HL-60 (cell line): ENCODE results near the gene ZNF211.

ENCODE experiments used
- DNase-seq, 2 experiments: peaks; one replicate each; pipeline ENCODE4 v3.0.0-alpha.2; 2010 to 2020; ENCODE audit warnings: low read depth in 1 of 2, low spot score in 1 of 2
- H3K27ac ChIP-seq: fragments of 250-450 bp; sonication (Bioruptor Pico); replicated peaks from 2 replicates; pipeline ENCODE4 v1.5.1; 2020; ENCODE audit warnings: mild to moderate bottlenecking, moderate library complexity
- H3K27me3 ChIP-seq: fragments of 250-450 bp; sonication (Bioruptor Pico); 2 replicates; pipeline ENCODE4 v1.5.1; 2021; ENCODE audit warnings: mild to moderate bottlenecking, moderate library complexity; ENCODE audit not compliant: insufficient read depth, poor library complexity, severe bottlenecking
- H3K4me3 ChIP-seq: replicated peaks from 2 replicates; pipeline ENCODE4 v1.5.1; 2011; ENCODE audit warnings: mild to moderate bottlenecking, control low read depth, low read length; ENCODE audit not compliant: insufficient read depth
- GABPA ChIP-seq: IDR thresholded peaks from 2 replicates; pipeline ENCODE4 v1.6.1; 2012; ENCODE audit warnings: low read depth
- POLR2AphosphoS5 ChIP-seq: IDR thresholded peaks from 2 replicates; pipeline ENCODE4 v1.6.1; 2012; ENCODE audit warnings: low read depth
- SPI1 ChIP-seq: IDR thresholded peaks from 2 replicates; pipeline ENCODE4 v1.6.1; 2012; ENCODE audit warnings: low read depth, mild to moderate bottlenecking, borderline replicate concordance
- long read RNA-seq: library from polyadenylated mRNA; unstranded; transcript quantifications from one replicate; pipeline ENCODE4 v2.0.0, GENCODE V29; 2020
- TF ChIP-seq, protein P1 (sequence below): IDR thresholded peaks from one replicate; pipeline ENCODE4 v1.5.1; 2011; ENCODE audit warnings: low read length, control low read depth, inconsistent platforms; ENCODE audit not compliant: insufficient read depth
- TF ChIP-seq, protein P2 (sequence below): IDR thresholded peaks from 2 replicates; pipeline ENCODE4 v1.6.1; 2012; ENCODE audit warnings: low read depth; ENCODE audit not compliant: insufficient replicate concordance

The ZNF211 gene
- long read RNA-seq, transcript ZNF211-204 (3 exons, 2,472 nt), result major isoform, 16 of 41 reads
- long read RNA-seq, transcript ZNF211-201 (4 exons, 2,440 nt), result minor isoform, 6 of 41 reads
- long read RNA-seq, partial matches to known transcripts, result 3 of 41 reads
- long read RNA-seq, other reads (novel, unspliced or antisense), result 10 of 41 reads

DNA sequence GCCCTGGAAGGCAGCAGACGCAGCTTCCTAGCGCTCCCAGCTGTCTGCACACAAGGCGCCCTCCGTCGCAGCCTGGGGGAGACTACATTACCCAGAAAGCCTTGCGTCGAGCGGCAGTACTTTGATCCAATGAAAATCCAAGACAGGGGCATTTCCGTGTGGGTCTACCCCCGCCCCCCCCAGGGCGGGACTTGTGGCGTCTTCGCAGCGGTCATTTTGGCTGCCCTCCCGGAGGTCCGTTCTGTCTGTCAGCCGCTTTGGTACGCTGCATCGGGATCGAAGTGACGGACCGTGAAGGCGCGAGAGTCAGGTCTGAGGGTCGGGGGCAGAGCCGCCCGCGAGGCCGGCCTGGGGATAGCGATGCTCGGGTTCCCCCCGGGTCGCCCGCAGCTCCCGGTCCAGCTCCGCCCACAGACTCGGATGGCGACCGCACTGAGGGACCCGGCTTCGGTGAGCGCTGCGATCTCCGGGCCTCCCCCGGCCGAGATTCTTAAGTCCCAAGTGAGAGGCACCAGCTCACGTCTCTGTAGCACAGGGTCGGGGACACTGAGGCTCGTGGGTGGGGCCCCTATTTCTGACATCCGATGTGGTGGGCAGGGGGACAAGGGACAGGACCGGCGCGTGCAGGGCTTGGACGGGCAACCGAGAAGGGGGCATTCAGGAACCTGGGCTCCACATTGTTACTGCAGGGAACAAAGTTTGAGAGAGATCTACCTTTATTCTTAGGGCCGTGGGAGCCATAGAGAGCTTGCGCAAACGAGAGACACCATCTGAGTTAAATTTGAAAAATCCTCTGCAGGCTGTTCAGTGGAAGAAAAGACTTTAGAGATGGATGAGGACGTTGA is at the start of gene ZNF211:
TSS of gene ZNF211 (plus strand) at position 182 of the 845 bp plus-strand sequence. CDS start at position 361, 179 bp downstream.
- peak; percentile 81 to 93 for DNase-seq
- TF ChIP-seq, protein P1, sequence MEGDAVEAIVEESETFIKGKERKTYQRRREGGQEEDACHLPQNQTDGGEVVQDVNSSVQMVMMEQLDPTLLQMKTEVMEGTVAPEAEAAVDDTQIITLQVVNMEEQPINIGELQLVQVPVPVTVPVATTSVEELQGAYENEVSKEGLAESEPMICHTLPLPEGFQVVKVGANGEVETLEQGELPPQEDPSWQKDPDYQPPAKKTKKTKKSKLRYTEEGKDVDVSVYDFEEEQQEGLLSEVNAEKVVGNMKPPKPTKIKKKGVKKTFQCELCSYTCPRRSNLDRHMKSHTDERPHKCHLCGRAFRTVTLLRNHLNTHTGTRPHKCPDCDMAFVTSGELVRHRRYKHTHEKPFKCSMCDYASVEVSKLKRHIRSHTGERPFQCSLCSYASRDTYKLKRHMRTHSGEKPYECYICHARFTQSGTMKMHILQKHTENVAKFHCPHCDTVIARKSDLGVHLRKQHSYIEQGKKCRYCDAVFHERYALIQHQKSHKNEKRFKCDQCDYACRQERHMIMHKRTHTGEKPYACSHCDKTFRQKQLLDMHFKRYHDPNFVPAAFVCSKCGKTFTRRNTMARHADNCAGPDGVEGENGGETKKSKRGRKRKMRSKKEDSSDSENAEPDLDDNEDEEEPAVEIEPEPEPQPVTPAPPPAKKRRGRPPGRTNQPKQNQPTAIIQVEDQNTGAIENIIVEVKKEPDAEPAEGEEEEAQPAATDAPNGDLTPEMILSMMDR, result no peak
- TF ChIP-seq, protein P2, sequence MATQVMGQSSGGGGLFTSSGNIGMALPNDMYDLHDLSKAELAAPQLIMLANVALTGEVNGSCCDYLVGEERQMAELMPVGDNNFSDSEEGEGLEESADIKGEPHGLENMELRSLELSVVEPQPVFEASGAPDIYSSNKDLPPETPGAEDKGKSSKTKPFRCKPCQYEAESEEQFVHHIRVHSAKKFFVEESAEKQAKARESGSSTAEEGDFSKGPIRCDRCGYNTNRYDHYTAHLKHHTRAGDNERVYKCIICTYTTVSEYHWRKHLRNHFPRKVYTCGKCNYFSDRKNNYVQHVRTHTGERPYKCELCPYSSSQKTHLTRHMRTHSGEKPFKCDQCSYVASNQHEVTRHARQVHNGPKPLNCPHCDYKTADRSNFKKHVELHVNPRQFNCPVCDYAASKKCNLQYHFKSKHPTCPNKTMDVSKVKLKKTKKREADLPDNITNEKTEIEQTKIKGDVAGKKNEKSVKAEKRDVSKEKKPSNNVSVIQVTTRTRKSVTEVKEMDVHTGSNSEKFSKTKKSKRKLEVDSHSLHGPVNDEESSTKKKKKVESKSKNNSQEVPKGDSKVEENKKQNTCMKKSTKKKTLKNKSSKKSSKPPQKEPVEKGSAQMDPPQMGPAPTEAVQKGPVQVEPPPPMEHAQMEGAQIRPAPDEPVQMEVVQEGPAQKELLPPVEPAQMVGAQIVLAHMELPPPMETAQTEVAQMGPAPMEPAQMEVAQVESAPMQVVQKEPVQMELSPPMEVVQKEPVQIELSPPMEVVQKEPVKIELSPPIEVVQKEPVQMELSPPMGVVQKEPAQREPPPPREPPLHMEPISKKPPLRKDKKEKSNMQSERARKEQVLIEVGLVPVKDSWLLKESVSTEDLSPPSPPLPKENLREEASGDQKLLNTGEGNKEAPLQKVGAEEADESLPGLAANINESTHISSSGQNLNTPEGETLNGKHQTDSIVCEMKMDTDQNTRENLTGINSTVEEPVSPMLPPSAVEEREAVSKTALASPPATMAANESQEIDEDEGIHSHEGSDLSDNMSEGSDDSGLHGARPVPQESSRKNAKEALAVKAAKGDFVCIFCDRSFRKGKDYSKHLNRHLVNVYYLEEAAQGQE, result no peak
- TF ChIP-seq POLR2AphosphoS5 (no peak), SPI1 (no peak), GABPA (peak; percentile 83)
- H3K4me3 ChIP-seq, result peak within 1 kb of the TSS; percentile 87
- H3K27me3 ChIP-seq, result no peaks in the 10 kb centered on the region
- peak within 1 kb of the TSS; percentile 58 for H3K27ac ChIP-seq

DNA sequence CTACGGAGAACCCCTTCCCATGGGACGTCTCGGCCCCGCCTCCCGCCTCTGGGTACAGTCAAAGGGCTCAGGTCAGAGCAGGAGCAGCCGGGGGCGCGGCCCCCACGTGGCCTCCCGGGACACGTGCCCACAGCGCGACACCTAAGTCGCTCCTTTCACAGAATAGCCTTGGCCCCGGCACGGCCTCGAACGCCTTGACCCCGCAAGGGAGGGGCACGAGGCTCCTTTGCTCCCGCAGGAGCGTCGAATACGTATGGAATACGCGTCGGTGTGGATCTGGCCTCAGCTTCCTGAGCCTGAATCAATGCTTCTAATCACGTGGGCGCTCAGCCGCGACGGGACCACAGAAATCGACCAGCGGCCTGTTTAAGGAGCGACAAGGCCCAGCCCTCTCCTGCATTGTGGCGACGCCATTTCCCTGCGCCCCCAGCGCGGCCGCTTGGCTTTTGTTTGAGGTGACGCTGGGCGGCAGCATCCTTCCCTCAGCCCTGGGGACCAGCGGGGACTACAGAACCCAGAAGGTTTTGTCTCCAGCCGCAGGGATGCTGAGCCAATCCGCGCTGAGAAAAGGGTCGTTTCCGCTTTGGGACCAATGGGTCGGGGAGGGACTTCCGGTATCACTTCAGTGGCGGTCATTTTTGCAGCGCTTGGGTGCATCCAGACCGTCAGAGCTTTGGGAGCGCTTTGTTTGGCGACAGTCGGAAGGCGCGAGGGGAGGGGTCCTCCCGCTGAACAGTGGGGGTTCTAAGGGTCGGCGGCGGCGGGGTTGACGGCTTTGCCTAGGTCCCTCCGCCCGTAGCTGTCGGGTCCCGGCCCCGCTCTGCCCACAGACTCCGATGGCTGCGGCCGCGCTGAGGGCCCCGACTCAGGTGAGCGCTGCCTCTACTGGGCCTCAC is 49.2 kb upstream of the ZNF211 start, which contains the start of gene ZIK1:
TSS of gene ZIK1 (plus strand) at position 625 of the 896 bp plus-strand sequence. CDS start at position 837, 212 bp downstream.
- H3K27me3 ChIP-seq, result no peaks in the 10 kb centered on the region
- H3K4me3 ChIP-seq, result peak within 1 kb of the TSS; percentile 67
- H3K27ac ChIP-seq, result no peak within 1 kb of the TSS; the same call in 1 of the 2 replicates
- DNase-seq, result peak; percentile 83 to 91
- no peak for TF ChIP-seq SPI1
- TF ChIP-seq POLR2AphosphoS5, result no peak; the same call in none of the 2 replicates
- peak; percentile 93 for TF ChIP-seq GABPA
- TF ChIP-seq, protein P2, result peak; percentile 43
- TF ChIP-seq, protein P1, result no peak

DNA sequence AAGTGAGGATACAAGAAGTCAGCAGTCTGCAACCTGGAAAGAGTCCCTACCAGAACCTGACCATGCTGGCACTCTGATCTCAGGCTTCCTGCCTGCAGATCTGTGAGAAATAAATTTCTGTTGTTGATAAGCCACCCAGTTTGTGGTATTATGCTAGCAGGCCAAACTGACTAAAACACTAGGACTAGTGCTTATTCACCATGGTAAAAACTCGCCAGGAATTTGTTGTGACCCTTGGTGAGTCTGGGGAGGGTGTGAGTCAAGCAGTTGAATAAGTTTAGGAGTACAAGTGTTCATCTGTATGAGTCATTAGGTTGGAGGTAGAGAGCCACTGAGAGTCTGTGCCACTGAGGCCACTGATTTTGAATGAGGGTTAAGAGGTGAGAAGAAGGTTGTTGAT is 45.4 kb upstream of the ZNF211 start:
- TF ChIP-seq SPI1, result no peak
- TF ChIP-seq, protein P2, result no peak
- no peak for TF ChIP-seq POLR2AphosphoS5
- no peak for TF ChIP-seq GABPA
- TF ChIP-seq, protein P1, result no peak
- no peak overlapping the region for H3K4me3 ChIP-seq
- H3K27me3 ChIP-seq, result no peaks in the 10 kb centered on the region
- no peak overlapping the region for H3K27ac ChIP-seq
- no peak for DNase-seq
